HG03097 (cell line): Measurements from ENCODE around the gene TNFSF13.

Source experiments
- ATAC-seq: cut with Tn5 transposase; IDR thresholded peaks from one replicate; pipeline ENCODE4 v1.9.1; 2021; ENCODE audit not compliant: unreplicated experiment, low FRiP score

Gene TNFSF13, protein sequence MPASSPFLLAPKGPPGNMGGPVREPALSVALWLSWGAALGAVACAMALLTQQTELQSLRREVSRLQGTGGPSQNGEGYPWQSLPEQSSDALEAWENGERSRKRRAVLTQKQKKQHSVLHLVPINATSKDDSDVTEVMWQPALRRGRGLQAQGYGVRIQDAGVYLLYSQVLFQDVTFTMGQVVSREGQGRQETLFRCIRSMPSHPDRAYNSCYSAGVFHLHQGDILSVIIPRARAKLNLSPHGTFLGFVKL

DNA sequence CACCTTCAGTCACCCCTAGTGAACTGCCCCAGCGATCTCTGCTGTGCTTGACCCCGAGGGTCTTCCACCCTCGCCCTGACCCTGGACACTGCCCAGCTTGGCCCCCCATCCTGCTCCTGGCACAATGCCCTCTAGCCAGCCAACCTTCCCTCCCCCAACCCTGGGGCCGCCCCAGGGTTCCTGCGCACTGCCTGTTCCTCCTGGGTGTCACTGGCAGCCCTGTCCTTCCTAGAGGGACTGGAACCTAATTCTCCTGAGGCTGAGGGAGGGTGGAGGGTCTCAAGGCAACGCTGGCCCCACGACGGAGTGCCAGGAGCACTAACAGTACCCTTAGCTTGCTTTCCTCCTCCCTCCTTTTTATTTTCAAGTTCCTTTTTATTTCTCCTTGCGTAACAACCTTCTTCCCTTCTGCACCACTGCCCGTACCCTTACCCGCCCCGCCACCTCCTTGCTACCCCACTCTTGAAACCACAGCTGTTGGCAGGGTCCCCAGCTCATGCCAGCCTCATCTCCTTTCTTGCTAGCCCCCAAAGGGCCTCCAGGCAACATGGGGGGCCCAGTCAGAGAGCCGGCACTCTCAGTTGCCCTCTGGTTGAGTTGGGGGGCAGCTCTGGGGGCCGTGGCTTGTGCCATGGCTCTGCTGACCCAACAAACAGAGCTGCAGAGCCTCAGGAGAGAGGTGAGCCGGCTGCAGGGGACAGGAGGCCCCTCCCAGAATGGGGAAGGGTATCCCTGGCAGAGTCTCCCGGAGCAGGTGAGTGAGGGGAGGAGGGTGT lies at the start of gene TNFSF13:
TSS of gene TNFSF13 (plus strand) at position 207 of the 776 bp plus-strand sequence. CDS start at position 497, 290 bp downstream.
- ATAC-seq: no peak

DNA sequence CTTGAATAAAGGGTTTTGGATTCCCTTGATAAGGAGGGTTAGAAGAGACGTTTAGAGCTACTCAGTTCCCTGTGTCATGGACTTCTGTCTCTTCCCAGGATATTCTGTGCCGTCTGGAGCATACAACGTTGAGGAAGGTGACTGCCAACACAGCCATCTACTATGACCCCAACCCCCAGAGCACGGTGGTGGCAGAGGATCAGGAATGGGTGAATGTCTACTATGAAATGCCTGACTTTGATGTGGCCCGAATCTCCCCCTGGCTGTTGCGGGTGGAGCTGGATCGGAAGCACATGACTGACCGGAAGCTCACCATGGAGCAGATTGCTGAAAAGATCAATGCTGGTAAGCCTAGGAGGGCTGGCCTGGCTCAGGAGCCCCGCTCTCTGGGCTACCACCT lies 49.7 kb upstream of the TNFSF13 start:
- ATAC-seq: no peak

DNA sequence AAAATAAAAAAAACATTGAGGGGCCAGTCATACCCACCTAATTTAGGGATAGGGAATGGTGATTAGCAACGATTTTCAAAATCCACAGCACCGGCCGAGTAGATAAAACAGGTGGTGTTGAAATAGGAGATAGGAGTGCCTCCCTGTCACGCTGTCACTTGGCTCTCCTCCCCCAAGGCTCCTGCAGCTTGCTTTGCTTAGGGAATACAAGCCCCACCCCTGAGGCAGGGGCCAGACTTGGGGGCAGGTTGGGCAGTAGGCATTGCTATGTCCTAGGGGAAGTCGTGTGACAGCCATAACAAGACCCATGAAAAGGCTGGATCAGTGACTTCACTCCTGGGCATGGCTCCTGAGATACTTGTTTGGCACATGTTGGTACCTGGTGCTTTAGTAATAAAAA lies 48.6 kb upstream of the TNFSF13 start:
- no peak for ATAC-seq

DNA sequence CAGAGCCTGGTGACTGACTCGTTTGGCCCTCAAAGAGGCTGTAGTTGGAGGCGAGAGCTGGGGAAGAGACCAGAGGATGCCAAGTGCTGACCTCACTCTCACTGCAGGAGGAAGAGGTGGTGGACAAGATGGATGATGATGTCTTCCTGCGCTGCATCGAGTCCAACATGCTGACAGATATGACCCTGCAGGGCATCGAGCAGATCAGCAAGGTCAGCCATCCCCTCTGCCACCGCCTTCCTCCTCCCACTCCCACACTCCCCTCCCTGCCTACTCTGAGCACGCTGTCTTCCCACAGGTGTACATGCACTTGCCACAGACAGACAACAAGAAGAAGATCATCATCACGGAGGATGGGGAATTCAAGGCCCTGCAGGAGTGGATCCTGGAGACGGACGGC lies 47.4 kb upstream of the TNFSF13 start:
- ATAC-seq: no peak

DNA sequence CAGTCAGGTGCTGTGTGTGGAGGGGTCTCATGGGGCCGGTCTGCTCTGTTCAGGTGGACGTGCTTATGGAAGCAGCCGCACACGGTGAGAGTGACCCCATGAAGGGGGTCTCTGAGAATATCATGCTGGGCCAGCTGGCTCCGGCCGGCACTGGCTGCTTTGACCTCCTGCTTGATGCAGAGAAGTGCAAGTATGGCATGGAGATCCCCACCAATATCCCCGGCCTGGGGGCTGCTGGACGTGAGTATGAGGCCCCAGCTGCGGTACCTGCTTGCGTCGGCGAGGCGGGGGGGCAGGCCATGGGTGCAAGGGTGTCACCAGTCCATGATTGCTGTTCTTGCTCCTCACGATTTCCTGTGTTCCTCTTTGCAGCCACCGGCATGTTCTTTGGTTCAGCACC lies 46.4 kb upstream of the TNFSF13 start:
- no peak for ATAC-seq

DNA sequence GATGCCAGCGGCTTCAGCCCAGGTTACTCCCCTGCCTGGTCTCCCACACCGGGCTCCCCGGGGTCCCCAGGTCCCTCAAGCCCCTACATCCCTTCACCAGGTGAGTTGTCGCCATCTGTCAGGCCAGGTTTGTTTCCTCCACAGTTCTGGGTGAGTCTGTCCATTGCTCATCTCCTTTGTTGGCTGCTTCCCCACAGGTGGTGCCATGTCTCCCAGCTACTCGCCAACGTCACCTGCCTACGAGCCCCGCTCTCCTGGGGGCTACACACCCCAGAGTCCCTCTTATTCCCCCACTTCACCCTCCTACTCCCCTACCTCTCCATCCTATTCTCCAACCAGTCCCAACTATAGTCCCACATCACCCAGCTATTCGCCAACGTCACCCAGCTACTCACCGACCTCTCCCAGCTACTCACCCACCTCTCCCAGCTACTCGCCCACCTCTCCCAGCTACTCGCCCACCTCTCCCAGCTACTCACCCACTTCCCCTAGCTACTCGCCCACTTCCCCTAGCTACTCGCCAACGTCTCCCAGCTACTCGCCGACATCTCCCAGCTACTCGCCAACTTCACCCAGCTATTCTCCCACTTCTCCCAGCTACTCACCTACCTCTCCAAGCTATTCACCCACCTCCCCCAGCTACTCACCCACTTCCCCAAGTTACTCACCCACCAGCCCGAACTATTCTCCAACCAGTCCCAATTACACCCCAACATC lies 45.6 kb upstream of the TNFSF13 start:
- ATAC-seq: no peak

DNA sequence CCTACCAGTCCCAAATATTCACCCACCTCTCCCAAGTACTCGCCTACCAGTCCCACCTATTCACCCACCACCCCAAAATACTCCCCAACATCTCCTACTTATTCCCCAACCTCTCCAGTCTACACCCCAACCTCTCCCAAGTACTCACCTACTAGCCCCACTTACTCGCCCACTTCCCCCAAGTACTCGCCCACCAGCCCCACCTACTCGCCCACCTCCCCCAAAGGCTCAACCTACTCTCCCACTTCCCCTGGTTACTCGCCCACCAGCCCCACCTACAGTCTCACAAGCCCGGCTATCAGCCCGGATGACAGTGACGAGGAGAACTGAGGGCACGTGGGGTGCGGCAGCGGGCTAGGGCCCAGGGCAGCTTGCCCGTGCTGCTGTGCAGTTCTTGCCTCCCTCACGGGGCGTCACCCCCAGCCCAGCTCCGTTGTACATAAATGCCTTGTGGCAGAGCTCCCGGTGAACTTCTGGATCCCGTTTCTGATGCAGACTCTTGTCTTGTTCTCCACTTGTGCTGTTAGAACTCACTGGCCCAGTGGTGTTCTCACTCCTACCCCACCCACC lies 44.6 kb upstream of the TNFSF13 start:
- no peak for ATAC-seq

DNA sequence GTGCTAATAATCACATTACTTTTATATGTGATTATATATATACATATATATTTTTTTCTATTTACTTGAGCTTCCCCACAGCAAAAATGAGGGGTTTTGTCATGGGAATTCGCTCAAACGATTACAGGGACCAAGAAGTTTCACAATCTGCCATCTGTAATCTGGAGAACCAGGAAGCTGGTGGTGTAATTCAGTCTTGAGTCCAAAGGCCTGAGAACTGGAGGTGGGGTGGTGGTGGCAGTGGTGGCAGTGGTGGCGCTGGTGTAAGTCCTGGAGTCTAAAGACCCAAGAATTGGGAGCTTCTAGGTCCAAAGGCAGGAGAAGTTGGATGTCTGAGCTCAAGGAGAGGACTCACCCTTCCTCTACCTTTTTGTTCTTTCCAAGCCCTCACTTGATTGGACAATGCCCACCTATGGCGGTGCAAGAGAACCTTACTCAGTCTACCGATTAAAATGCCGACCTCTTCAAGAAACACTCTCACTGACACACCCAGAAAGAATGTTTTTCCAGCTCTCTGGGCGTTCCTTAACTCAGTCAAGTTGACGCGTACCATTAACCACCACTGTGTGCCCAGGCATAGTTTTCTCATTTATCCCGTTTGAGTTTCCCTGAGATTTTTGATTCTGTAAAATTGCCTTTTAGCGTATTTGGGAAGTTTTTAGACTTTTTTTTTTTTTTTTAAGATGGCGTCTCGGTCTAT lies 42.5 kb upstream of the TNFSF13 start:
- no peak for ATAC-seq

DNA sequence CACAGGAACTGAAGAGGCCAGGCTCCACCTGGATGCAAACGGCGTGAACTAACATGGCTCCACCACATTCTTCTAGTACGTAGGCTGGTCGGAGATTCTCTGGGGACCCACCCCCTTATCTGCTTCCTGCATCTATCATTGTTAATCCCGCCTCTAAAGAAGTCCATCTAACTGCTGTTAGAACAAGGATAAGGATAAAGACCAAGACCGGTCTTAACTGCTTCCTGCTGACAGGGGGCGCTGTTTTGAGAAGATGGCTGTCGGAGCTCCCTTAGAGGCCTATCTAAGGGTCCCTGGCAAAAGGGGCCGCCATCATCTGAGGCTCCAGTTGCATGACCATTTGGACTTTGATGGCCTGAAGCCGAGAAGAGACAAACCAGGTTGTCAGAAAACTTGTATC lies 35.5 kb upstream of the TNFSF13 start:
- ATAC-seq: no peak

DNA sequence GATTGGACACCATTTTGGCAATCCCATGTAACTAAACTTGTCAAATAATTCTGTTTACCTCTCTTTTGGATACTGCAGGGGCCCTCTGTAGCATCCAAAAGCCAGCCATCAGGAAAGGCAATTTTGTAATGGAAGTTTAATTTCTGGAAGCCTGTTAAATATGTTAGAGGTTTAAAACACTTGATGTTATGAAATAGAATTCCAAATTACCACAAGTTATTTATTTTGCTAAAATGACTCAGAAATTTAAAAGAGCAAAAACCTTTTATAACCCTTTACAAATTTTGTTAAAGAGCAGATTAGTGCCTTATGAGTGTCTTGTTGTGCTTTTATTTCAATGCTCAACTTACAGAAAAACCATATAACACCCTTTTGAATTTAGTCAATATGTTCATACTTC lies 29.7 kb upstream of the TNFSF13 start:
- no peak for ATAC-seq

DNA sequence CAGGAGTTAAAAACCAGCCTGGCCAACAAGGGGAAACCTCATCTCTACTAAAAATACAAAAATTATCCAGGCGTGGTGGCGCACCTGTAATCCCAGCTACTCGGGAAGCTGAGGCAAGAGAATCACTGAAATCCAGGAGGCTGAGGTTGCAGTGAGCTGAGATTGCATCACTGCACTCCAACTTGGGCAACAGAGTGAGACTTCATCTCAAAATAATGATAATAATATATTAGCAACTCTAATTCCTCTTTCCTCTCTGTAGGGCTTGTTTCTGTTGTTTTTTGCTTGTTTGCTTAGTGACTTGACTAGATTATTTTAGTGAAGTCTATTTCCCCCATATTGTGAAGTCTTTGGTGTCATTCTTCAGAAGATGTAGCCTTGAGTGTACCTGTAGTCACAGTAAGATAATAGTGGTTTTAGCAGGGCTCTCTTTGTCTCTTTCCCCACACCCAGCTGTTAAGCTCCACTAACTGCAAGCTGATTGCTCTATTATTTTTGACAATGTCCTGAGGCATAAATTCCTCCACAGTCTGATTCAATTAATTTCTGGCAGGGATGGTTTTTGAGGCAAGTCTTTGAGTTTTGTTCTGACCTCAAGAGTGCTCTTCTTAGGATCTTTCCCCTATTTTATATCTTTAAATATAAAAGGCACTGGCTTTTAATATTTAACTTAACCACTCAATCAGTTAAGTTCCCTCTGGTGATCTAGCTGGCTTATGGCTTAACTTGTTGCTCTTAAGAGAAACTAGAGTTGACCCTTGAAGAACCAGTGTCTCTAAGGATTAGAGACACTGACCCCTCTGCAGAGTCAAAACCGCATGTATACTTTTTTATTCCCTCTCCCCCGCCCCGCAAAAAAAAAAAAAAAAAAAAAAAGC lies 28.3 kb upstream of the TNFSF13 start:
- no peak for ATAC-seq

DNA sequence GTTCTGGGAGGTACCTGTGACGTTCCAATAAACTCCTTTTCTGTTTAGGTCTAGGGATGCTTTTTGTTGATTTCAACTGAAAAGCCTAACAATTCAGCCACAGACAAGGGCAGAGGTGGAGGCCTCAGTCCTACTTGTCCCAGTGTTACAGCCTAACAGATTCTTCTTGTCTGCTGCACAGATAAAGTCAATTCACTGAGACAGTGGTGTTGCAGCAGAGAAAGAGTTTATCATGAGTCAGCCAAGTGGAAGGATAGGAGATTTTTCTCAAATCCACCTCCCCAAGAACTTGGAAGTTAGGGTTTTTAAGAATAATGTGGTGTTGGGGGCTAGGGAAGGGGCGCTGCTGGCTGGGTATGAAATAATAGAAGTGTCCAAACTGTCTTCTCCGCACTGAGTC lies 20.5 kb upstream of the TNFSF13 start:
- no peak for ATAC-seq

DNA sequence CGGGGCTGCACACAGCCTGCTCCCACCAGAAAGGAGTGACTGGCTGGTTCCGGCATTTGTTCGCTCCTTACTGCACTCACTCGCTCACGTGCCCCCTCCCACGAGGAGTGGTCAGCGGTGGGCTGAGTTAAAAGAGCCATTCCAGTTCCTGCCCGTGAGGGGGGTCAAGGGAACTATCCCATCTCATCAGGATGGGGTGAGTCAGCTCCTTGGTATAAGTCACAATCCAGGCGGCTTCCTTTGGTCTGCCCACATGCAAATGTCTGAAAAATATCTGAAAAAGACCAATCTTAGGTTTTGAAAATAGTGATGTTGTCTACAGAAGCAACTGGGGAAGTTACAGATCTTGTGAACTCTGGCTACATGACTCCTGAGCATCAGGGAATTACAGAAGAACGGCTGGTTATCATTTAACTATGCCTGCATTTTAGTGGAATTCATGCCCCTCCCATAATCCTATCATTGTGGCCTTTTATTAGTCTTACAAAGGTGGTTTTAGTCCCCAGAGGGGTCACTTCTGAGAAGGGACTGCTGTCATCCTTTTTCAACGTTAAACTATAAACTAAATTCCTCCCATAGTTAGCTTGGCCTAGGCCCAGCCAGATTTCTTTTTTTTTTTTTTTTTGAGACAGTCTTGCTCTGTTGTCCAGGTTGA lies 19.5 kb upstream of the TNFSF13 start:
- ATAC-seq: no peak

DNA sequence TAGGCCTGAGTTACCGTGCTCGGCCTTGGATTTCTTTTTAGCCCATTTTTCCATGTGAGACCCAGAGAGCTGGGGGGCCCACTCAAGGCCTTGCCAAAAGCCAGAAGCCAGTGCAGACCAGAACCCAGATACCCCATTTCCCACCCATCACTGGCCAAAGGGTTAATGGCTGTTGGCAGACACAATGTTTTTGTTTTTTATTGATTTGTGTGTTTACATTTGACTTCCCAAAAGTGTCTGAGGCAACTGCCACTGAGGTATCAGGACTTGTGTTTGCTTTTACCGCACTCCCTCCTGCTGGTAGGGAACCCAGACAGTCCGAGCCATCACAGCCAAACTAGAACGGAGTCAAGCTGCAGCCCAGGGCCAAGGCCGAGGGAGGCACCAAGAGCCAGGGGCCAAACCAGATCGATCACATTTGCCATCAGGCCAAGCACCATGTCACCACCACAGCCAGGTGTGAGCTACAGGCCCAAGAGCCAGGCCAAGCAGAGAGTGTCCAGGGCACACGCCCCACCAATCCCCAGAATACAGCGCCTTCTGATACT lies 17.4 kb upstream of the TNFSF13 start:
- no peak for ATAC-seq

DNA sequence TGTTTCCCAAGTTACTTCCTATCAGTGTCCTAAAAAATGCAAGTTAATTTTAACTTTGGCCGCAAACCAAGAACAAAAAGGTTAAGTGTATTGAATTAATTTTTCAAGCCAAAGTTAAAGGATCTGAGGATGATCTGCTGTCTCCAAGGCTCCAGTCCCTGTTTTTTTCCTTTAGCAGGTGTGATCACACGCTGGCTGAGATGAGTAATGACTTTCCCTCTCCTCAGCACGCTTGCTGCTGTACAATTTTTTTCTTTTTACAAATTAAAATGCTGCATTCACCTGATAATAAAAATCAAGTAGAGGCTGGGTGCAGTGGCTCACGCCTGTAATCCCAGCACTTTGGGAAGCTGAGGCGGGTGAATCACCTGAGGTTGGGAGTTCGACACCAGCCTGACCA lies 13.6 kb upstream of the TNFSF13 start:
- ATAC-seq: no peak

DNA sequence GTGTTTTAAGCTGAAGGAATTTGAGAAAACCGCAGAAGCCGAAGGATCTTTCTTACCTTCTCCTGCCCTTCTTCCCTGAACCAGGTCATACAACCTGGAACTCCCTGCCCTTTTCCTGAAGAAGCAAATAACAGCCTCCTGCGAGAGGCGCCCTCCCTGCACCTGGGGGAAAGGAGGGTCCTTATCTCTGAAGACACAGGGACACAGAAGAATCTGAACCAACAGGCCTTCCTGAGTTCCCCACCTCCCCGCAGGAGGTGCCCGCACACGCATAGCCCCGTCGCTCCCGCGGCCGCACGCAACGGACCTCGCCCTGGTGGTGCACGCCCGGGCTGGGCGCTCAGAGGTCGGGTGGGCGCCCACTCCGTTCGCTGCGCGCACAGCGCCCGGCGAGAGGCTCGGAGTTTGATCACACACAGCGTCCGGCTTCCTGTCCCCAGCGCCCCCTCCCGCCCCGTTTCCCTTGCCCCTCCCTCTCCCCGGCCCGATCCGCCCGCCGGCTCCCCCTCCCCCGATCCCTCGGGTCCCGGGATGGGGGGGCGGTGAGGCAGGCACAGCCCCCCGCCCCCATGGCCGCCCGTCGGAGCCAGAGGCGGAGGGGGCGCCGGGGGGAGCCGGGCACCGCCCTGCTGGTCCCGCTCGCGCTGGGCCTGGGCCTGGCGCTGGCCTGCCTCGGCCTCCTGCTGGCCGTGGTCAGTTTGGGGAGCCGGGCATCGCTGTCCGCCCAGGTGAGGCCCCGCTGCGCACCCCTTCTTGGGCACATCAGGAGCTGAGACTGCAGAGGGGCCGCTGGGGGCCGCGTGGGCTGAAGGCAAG lies 9.8 kb upstream of the TNFSF13 start, which contains the start of gene TNFSF12:
TSS of gene TNFSF12 (plus strand) at position 474 of the 816 bp plus-strand sequence. CDS start at position 570, 96 bp downstream.
- no peak for ATAC-seq

DNA sequence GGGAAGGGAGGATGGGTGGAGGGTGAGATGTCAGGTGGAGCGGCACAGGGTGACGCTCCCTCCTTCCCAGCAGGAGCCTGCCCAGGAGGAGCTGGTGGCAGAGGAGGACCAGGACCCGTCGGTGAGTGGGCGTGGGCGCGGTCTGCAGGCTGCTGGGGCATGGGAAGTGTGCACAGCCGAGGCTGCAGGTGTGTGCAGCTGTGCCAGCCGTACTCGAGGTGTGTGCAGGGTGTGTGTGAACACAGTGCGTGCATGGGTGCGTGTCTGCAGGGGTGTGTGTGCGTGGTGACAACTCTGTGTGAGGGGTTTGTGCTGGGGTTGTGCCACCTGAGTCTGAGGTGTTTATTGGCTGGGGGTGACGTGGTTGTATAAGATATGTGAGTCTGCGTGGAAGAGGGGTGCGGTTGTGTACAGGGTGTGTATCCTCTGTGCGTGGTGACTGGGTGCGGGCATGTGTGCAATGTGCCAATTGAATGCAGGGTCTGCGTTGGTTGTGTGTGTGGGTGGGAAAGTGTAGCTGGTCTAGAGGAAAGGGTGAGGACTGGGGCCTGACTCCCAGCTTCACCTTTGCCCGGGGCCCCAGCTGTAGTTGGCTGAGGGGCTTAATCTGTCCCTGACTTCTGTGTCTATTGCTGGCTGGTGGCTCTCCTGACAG lies 9.0 kb upstream of the TNFSF13 start:
- no peak for ATAC-seq
